Heart left ventricle (tissue), 16 donors: Measurements from ENCODE around the gene KIF16B. TPM values are rescaled to one million over a fixed set of nuclear protein-coding genes. Genes with fewer than 3 reads are reported as not detected.
"Not testable (repeated sequence)": the region's sequence is repeated elsewhere in the genome, so short reads cannot be mapped to it uniquely, and the experiment has no call there.

Experiments used
- ATAC-seq, 4 donors: fragments of 200-7000 bp; cut with Tn5 transposase; one replicate each; pipeline ENCODE4 v1.9.1; 2020 to 2022; ENCODE audit warnings: moderate library complexity in 4 of 4, mild to moderate bottlenecking in 3 of 4, moderate number of reproducible peaks in 1 of 4
- DNase-seq, 5 donors: peaks; one replicate each; pipeline ENCODE4 v3.0.0-alpha.2; 2020
- H3K27ac ChIP-seq, 12 donors: fragments of 200-600 bp; sonication (generic) in 4 of 12; one replicate each; pipeline versions ENCODE4 v1.5.0 to v1.8.0; 2016 to 2022; ENCODE audit warnings: mild to moderate bottlenecking in 2 of 12
- H3K27me3 ChIP-seq, 9 donors: fragments of 200-600 bp; sonication (generic) in 2 of 9; one replicate each; pipeline versions ENCODE4 v1.5.1 to v1.8.0; 2016 to 2022; ENCODE audit warnings: mild to moderate bottlenecking in 3 of 9
- H3K36me3 ChIP-seq, 9 donors: fragments of 200-600 bp; sonication (generic) in 2 of 9; one replicate each; pipeline versions ENCODE4 v1.5.0 to v1.8.0; 2018 to 2022; ENCODE audit warnings: mild to moderate bottlenecking in 2 of 9
- H3K4me1 ChIP-seq, 12 donors: fragments of 200-600 bp; sonication (generic) in 4 of 12; one replicate each; pipeline versions ENCODE4 v1.5.0 to v1.8.0; 2016 to 2022; ENCODE audit warnings: mild to moderate bottlenecking in 3 of 12
- H3K4me3 ChIP-seq, 12 donors: fragments of 200-600 bp; sonication (generic) in 4 of 12; one replicate each; pipeline versions ENCODE4 v1.5.0 to v1.8.0; 2017 to 2022; ENCODE audit warnings: mild to moderate bottlenecking in 9 of 12, moderate library complexity in 4 of 12
- H3K9me3 ChIP-seq, 12 donors: fragments of 200-600 bp; sonication (generic) in 4 of 12; one replicate each; pipeline versions ENCODE4 v1.5.0 to v1.8.0; 2016 to 2022; ENCODE audit warnings: mild to moderate bottlenecking in 1 of 12
- POLR2A ChIP-seq, 2 donors: fragments of 450-650 bp; IDR thresholded peaks; one replicate each; pipeline ENCODE4 v1.6.1; 2017; ENCODE audit warnings: antibody characterized with exemption in 2 of 2, mild to moderate bottlenecking in 2 of 2, moderate library complexity in 2 of 2
- WGBS, 4 donors: extraction: QIAGEN DNeasy Blood & Tissue Kit in 2 of 4; methylation state at CpG; one replicate each; pipeline versions ENCODE4 v1.1.5 to v1.1.7; 2013 to 2018; 5-methylcytosine and 5-hydroxymethylcytosine counted together
- intact Hi-C, 10 donors: fragments of 100-400 bp; cut with DNase I; formaldehyde crosslinking; loops; one replicate each; pipeline versions ENCODE4 v1.11.1 to v1.14.2; 2022
- polyA plus RNA-seq, 2 donors: library from polyadenylated mRNA; stranded (reverse); fragments of 200-250 nt; gene quantifications; one replicate each; pipeline ENCODE4 v1.2.3, GENCODE V29; 2013
- total RNA-seq, 9 donors: library from RNA; depleted of rRNA in 2 of 9; stranded (reverse); fragments of >200 nt in 2 of 9; fragmentation: NEBNext Ultra II Directional in 3 of 9; extraction: Animal tissue kit (Norgen Biotek cat#: 25700) in 3 of 9; gene quantifications; one replicate each; pipeline versions ENCODE4 v1.1.0 to v1.2.4, GENCODE V29; 2016 to 2023
- TF ChIP-seq, protein P1 (sequence below), 12 donors: fragments of 200-600 bp; sonication (generic) in 4 of 12; IDR thresholded peaks; one replicate each; pipeline versions ENCODE4 v1.5.0 to v1.8.0; 2018 to 2022; ENCODE audit warnings: antibody characterized with exemption in 12 of 12, mild to moderate bottlenecking in 5 of 12
- donor health status: ischemic (EF 13 %, LVEDD 7.1; RV severe dilation, severe dysfunction).
- donor health status: healthy with polysubstance abuse.
- donor health status: DM: no; HTN: yes; CAD: no.
- donor health status: DM: no; HTN: no; CAD: no.
- donor health status: ischemic (EF 25% LVEDD 6.9; RV normal size, moderate dysfunction).
- donor health status: ischemic (EF 25% LVEDD 5.7; RV mildly dilated, moderate dysfunction).
- donor health status: healthy.
- donor health status: DM: yes; HTN: yes; CAD: no.
- donor health status: ischemic (EF 35%, LVEDD 5.7; RV mildly dilated, moderate dysfunction).
- donor health status: nonischemic (EF 11% LVEDD 7.7; RV severe dilation, severe dysfunction).
- donor health status: DM: yes; HTN: yes; CAD: no.
- donor health status: PGD.
- donor health status: ischemic (EF 29% LVEDD 5.4; RV normal size, mild dysfunction).
- donor health status: nonischemic (EF 23%, LVEDD 6.1; RV moderate dilation, normal function).

The KIF16B gene
- total and polyA plus RNA-seq, 11 donors = 8.8 to 31.8 (median 17.8) TPM

- Histone ChIP-seq H3K9me3 (no peaks in the 10 kb centered on the region), H3K27ac (no peak overlapping the region), H3K36me3 (no peaks in the 10 kb centered on the region), H3K27me3 (no peaks in the 10 kb centered on the region), H3K4me3 (no peak overlapping the region), H3K4me1 (peaks cover 0 to 25% (median 14%) of the 10 kb centered on the region in 12 donors)
- no peak for ATAC-seq
- no peak for DNase-seq
- no peak for TF ChIP-seq POLR2A (IDR thresholded peaks at IDR 0.05)
- TF ChIP-seq, protein P1, sequence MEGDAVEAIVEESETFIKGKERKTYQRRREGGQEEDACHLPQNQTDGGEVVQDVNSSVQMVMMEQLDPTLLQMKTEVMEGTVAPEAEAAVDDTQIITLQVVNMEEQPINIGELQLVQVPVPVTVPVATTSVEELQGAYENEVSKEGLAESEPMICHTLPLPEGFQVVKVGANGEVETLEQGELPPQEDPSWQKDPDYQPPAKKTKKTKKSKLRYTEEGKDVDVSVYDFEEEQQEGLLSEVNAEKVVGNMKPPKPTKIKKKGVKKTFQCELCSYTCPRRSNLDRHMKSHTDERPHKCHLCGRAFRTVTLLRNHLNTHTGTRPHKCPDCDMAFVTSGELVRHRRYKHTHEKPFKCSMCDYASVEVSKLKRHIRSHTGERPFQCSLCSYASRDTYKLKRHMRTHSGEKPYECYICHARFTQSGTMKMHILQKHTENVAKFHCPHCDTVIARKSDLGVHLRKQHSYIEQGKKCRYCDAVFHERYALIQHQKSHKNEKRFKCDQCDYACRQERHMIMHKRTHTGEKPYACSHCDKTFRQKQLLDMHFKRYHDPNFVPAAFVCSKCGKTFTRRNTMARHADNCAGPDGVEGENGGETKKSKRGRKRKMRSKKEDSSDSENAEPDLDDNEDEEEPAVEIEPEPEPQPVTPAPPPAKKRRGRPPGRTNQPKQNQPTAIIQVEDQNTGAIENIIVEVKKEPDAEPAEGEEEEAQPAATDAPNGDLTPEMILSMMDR (IDR thresholded peaks at IDR 0.05) = no peak
- intact Hi-C loops = loop anchor here in 4 of 10 donors (10.0 kb wide), 2 partner anchors 45 to 155 kb away; no protein-coding TSS in a partner anchor
- WGBS, 4 donors = 74 to 98% (median 82%) methylated on average over 4 of the region's 4 CpGs
Observed at GRCh38 chr20:16569246-16570153, 3.7 kb downstream of the KIF16B start.

- no peak overlapping the region for H3K4me3 ChIP-seq
- no peaks in the 10 kb centered on the region for H3K27me3 ChIP-seq
- WGBS, 4 donors = 80 to 88% (median 84%) methylated on average over 5 of the region's 5 CpGs
- intact Hi-C loops = no loop called here
- ATAC-seq (no peak), DNase-seq (no peak)
- TF ChIP-seq, protein P1 (IDR thresholded peaks at IDR 0.05) = no peak
- TF ChIP-seq POLR2A (IDR thresholded peaks at IDR 0.05) = no peak
- H3K4me1 ChIP-seq = peaks cover 0 to 6% (median 0%) of the 10 kb centered on the region in 12 donors
- H3K27ac ChIP-seq = no peak overlapping the region
- H3K9me3 ChIP-seq = no peaks in the 10 kb centered on the region
- H3K36me3 ChIP-seq = no peaks in the 10 kb centered on the region
Observed at GRCh38 chr20:16566080-16566479, 7.2 kb downstream of the KIF16B start.

GRCh38 chr20:16564079-16564478, 9.2 kb downstream of the KIF16B start:
- H3K9me3 ChIP-seq, H3K36me3 ChIP-seq, H3K27me3 ChIP-seq, H3K27ac ChIP-seq, intact Hi-C loops, DNase-seq, H3K4me3 ChIP-seq, H3K4me1 ChIP-seq, ATAC-seq: not testable (repeated sequence)
- 89 to 99% (median 94%) methylated on average over 5 of the region's 5 CpGs for WGBS, 4 donors

DNA sequence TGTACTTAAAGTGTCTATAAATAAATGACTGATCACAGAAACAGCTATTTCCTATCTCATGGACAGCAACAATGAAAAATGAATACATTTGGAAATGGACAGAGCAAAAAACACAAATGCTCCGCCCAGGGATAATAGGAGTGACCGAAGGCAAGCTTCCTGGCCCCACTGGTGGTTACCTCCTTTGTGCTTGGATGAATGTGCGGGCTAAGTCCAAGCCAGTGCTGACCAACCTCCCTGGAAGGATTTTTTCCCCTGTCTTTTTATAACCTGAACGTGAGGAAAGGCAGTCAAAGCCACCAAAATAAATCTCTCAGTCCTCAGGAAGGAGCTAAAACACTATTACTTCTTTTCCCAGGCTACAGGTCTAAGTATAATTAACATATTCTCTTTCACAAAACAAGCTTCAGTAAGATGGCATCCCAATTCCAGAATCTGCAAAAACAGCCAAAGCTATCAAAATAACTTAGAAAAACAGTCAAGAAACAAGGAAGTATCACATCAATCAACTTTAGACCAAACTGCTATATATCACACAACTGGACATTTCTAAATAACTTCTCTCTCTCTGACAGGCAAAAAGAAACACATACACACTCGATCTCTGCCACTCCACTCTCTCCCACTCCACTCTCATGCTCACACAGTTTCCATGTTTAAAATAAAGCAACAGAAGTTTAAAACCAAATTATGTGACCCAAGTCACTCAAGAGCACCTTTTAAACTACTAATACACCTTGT, 10.0 kb downstream of the KIF16B start:
- DNase-seq (no peak), ATAC-seq (no peak)
- WGBS, 4 donors = 60 to 65% (median 63%) methylated on average over 5 of the region's 5 CpGs
- Histone ChIP-seq H3K9me3 (no peaks in the 10 kb centered on the region), H3K36me3 (no peaks in the 10 kb centered on the region), H3K27me3 (no peaks in the 10 kb centered on the region), H3K4me3 (no peak overlapping the region), H3K27ac (no peak overlapping the region), H3K4me1 (peaks cover 0 to 6% (median 0%) of the 10 kb centered on the region in 12 donors)
- intact Hi-C loops = no loop called here
- no peak for TF ChIP-seq POLR2A (IDR thresholded peaks at IDR 0.05)
- TF ChIP-seq, protein P1 (IDR thresholded peaks at IDR 0.05) = no peak
